WI38 (cell line): Measurements from ENCODE around the gene NRXN2.

Experiments
- H3K4me3 ChIP-seq: 2 replicates; pipeline ENCODE4 v1.5.1; 2011; ENCODE audit warnings: low read depth, mild to moderate bottlenecking, control low read depth, low read length
- CTCF ChIP-seq: IDR thresholded peaks from 2 replicates; pipeline ENCODE4 v1.5.1; 2012; ENCODE audit warnings: low read depth, mild to moderate bottlenecking, control low read depth, low read length

NRXN2 gene

GRCh38 chr11:64745521-64746328, 22.7 kb upstream of the NRXN2 start:
- no peak overlapping the region for H3K4me3 ChIP-seq
- TF ChIP-seq CTCF, result no peak

GRCh38 chr11:64745189-64745520, 22.2 kb upstream of the NRXN2 start:
- TF ChIP-seq CTCF, result no peak
- H3K4me3 ChIP-seq, result no peak overlapping the region

DNA sequence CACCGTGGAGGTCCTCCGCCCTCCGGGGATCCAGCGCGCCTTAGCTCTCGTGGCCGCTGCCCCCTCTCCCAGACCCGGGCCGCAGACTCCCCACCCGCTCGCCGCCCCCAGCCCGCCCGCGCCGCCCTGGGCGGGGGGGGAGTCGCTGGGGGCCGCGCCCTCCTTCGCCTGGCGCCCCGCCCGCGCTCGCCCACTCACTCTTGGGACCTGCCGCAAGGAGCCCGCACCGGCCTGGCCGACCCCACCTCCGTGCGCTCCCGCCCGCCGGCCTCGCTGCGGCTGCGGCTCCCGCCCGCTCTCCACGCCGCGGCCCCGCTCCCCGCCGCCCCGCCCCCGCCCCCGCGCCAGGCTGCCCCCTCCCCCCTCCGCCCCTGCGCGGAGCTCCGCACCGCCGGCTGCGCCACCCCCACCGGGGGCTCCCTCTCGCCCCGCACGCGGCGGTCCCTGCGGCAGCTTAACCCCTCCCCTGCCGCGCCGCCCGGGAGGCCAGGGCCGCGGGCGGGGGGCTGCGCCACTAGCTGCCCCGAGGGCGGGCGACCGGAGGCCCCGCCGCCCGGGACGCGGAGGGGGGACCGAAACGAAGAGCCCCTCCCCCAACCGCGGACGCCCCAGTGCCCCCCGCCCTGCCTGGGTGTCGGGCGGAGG, 21.7 kb upstream of the NRXN2 start:
- H3K4me3 ChIP-seq, result no peak overlapping the region
- TF ChIP-seq CTCF, result no peak

DNA sequence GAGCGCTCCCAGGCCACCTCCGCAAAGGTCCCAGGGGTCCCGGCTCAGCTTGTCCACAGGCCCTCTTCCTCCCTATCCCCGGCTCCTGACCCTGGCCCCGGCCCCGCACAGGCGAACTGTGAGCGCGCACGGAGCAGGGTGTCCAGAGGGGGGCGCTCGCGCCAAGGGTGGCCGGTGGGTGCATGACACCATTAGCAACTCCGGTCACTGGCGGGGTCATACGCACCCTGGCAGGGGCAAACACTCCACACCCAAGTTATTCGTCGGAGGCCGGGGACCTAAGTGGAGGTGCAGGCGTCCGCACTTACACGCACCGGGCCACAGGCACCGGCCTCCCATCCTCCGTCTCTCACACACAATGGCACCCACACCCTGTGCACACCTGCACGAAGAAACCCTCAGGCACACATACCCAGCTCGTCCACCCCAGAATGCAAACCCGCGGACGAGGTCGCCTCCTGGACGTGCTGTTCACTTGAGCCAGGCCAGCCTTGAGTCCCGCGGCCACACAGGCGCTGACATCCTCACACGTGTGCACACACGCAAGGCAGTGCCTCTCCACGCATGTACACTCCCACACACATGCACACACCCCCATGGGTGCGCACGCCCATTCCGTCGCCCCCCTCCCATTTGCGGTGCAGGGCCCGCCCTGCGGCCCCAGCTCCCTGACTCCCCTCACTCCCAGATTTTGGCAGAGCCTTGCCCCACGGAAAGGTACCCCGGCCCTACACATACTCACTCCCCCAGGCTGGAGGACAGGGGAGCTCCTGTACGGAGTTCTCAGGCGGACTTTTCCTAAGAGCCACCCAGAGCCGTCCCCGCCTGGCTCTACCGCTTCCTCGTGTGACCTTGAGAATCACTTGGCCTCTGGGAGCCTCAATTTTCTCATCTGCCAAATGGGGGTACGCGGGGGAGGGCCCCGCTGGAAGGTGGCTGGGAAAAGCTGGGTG, 20.9 kb upstream of the NRXN2 start, which contains the start of gene RASGRP2:
Gene RASGRP2, minus strand, starts transcription at position 552 of the 953 bp plus-strand sequence. CDS start 1,276 bp downstream, outside the sequence.
- no peak within 1 kb of the TSS for H3K4me3 ChIP-seq
- TF ChIP-seq CTCF, result peak; percentile 44

GRCh38 chr11:64742889-64743590, 20.0 kb upstream of the NRXN2 start:
- H3K4me3 ChIP-seq, result peak overlapping the region; percentile 41
- TF ChIP-seq CTCF, result peak; percentile 85

- H3K4me3 ChIP-seq, result peak overlapping the region; percentile 41
- no peak for TF ChIP-seq CTCF
Observed at GRCh38 chr11:64742087-64742888, 19.3 kb upstream of the NRXN2 start.
